Measurements from ENCODE around the gene MRGPRE. TPM values are rescaled to one million over a fixed set of nuclear protein-coding genes. Genes with fewer than 3 reads are reported as not detected.

MRGPRE gene
- total RNA-seq, 1 experiment from 2014 or later, result not detected

GRCh38 chr11:3190600-3190999 lies 41.6 kb downstream of the MRGPRE start:
- H3K36me3 Mint-ChIP-seq, result peaks cover 4% of the 10 kb centered on the region; the same call in 1 of the 2 replicates
- no peak overlapping the region for H3K27ac Mint-ChIP-seq
- DNase-seq (ENCODE audit: low spot score), result no peak
- peaks cover 43% of the 10 kb centered on the region for H3K4me1 Mint-ChIP-seq
- H3K27me3 Mint-ChIP-seq (ENCODE audit: low read depth), result peaks cover 10% of the 10 kb centered on the region
- ChIA-PET CTCF (interaction anchor here (1.1 to 1.9 kb wide), 3 partner anchors 22 to 50 kb away, joined by 3 to 8 read pairs (median 4); partner anchors contain the start of gene MRGPRG), POLR2A (no interaction called here)
- no peak for TF ChIP-seq FOXJ3 (CRISPR knock-in tag; IDR thresholded peaks at IDR 0.05; ENCODE audit: borderline replicate concordance)
- TF ChIP-seq CTCF (IDR thresholded peaks at IDR 0.05), result no peak
- no peak for TF ChIP-seq AFF4 (CRISPR knock-in tag; IDR thresholded peaks at IDR 0.05; ENCODE audit: borderline replicate concordance)
- no peak for TF ChIP-seq TCF7 (CRISPR knock-in tag; IDR thresholded peaks at IDR 0.05; ENCODE audit: low read depth)
- no peak for TF ChIP-seq ESRRA (CRISPR knock-in tag; IDR thresholded peaks at IDR 0.05; ENCODE audit: borderline replicate concordance)
- no peak for TF ChIP-seq IRF1 (CRISPR knock-in tag; IDR thresholded peaks at IDR 0.05)
- no peak for TF ChIP-seq NR1H2 (CRISPR knock-in tag; IDR thresholded peaks at IDR 0.05)
- TF ChIP-seq CREB1 (CRISPR knock-in tag; IDR thresholded peaks at IDR 0.05), result no peak
- no peak for TF ChIP-seq NFE2L1 (CRISPR knock-in tag; IDR thresholded peaks at IDR 0.05)
- no peak for TF ChIP-seq PRRX2 (CRISPR knock-in tag; IDR thresholded peaks at IDR 0.05)
- no peak for TF ChIP-seq ARID4B (CRISPR knock-in tag; IDR thresholded peaks at IDR 0.05; ENCODE audit: borderline replicate concordance)
- no peak for TF ChIP-seq AR (CRISPR knock-in tag; IDR thresholded peaks at IDR 0.05)
- H3K4me3 Mint-ChIP-seq, result no peak overlapping the region
- no peak for ATAC-seq
- peaks cover 4% of the 10 kb centered on the region for H3K9me3 Mint-ChIP-seq

Data from WTC11 (cell line).